HEK293T (cell line): ENCODE results near the gene MDFIC.

Experiments
- CTCF ChIA-PET: fragments of 350-600 bp; formaldehyde crosslinking; extraction: SDS; loops from one replicate; lab custom pipeline; 2021; ENCODE audit warnings: antibody characterized with exemption, inconsistent platforms; lab: Yijun Ruan, JAX
- POLR2A ChIA-PET: fragments of 350-600 bp; formaldehyde crosslinking; extraction: SDS; loops from one replicate; lab custom pipeline; 2020; ENCODE audit warnings: antibody characterized with exemption, inconsistent platforms; lab: Yijun Ruan, JAX
- DNase-seq: peaks from one replicate; pipeline ENCODE4 v3.0.0; 2012; ENCODE audit warnings: mixed read lengths; ENCODE audit errors: extremely low spot score
- ARNT ChIP-seq: fragments of 450-650 bp; IDR thresholded peaks from 2 replicates; pipeline ENCODE4 v1.6.1; 2017; ENCODE audit warnings: mild to moderate bottlenecking
- BHLHE40 ChIP-seq: fragments of 450-650 bp; IDR thresholded peaks from 2 replicates; pipeline ENCODE4 v1.6.1; 2016; ENCODE audit warnings: mild to moderate bottlenecking, moderate library complexity, borderline replicate concordance
- CTBP1 ChIP-seq: fragments of 450-650 bp; IDR thresholded peaks from 2 replicates; pipeline ENCODE4 v1.6.1; 2016; ENCODE audit warnings: borderline replicate concordance
- ELF4 ChIP-seq: fragments of 450-650 bp; IDR thresholded peaks from 2 replicates; pipeline ENCODE4 v1.6.1; 2017; ENCODE audit warnings: antibody characterized with exemption
- FOXA1 ChIP-seq: fragments of 450-650 bp; IDR thresholded peaks from 2 replicates; pipeline ENCODE4 v1.6.1; 2016; ENCODE audit warnings: mild to moderate bottlenecking
- FOXK2 ChIP-seq: fragments of 450-650 bp; IDR thresholded peaks from 2 replicates; pipeline ENCODE4 v1.6.1; 2016; ENCODE audit warnings: mild to moderate bottlenecking
- FOXM1 ChIP-seq: fragments of 450-650 bp; IDR thresholded peaks from 2 replicates; pipeline ENCODE4 v1.6.1; 2017; ENCODE audit warnings: mild to moderate bottlenecking, borderline replicate concordance
- HDGF ChIP-seq: fragments of 450-650 bp; IDR thresholded peaks from 2 replicates; pipeline ENCODE4 v1.6.1; 2017; ENCODE audit warnings: antibody characterized with exemption, borderline replicate concordance
- L3MBTL2 ChIP-seq: fragments of 450-650 bp; conservative IDR thresholded peaks from 2 replicates; pipeline ENCODE4 v1.6.1; 2016; ENCODE audit warnings: mild to moderate bottlenecking
- LEF1 ChIP-seq: fragments of 450-650 bp; IDR thresholded peaks from 2 replicates; pipeline ENCODE4 v1.6.1; 2017; ENCODE audit warnings: mild to moderate bottlenecking, borderline replicate concordance
- NFRKB ChIP-seq: fragments of 450-650 bp; IDR thresholded peaks from 2 replicates; pipeline ENCODE4 v1.6.1; 2016; ENCODE audit warnings: mild to moderate bottlenecking, moderate library complexity
- PKNOX1 ChIP-seq: fragments of 450-650 bp; IDR thresholded peaks from 2 replicates; pipeline ENCODE4 v1.6.1; 2016
- SP1 ChIP-seq: fragments of 450-650 bp; IDR thresholded peaks from 2 replicates; pipeline ENCODE4 v1.6.1; 2017
- SUZ12 ChIP-seq: fragments of 450-650 bp; IDR thresholded peaks from 2 replicates; pipeline ENCODE4 v1.6.1; 2016; ENCODE audit warnings: mild to moderate bottlenecking
- TARDBP ChIP-seq: fragments of 450-650 bp; IDR thresholded peaks from 2 replicates; pipeline ENCODE4 v1.6.1; 2016
- ZNF384 ChIP-seq: fragments of 450-650 bp; IDR thresholded peaks from 2 replicates; pipeline ENCODE4 v1.6.1; 2016

MDFIC gene

GRCh38 chr7:114940220-114940619, 18.3 kb downstream of the MDFIC start:
- POLR2A ChIA-PET: no interaction called here
- TF ChIP-seq FOXA1 (no peak), HDGF (no peak), L3MBTL2 (no peak), LEF1 (no peak), BHLHE40 (no peak), ZNF384 (no peak), NFRKB (no peak), CTBP1 (no peak), SUZ12 (no peak), FOXM1 (no peak), SP1 (no peak), ARNT (no peak), FOXK2 (no peak), TARDBP (no peak), ELF4 (no peak), PKNOX1 (no peak)
- CTCF ChIA-PET: no interaction called here
- no peak for DNase-seq

- no peak for TF ChIP-seq SP1
- TF ChIP-seq FOXA1: no peak
- TF ChIP-seq ZNF384: no peak
- ChIA-PET POLR2A (no interaction called here), CTCF (no interaction called here)
- no peak for DNase-seq
These were observed 19.8 kb downstream of the MDFIC start for GRCh38 chr7:114941692-114942091.

DNA sequence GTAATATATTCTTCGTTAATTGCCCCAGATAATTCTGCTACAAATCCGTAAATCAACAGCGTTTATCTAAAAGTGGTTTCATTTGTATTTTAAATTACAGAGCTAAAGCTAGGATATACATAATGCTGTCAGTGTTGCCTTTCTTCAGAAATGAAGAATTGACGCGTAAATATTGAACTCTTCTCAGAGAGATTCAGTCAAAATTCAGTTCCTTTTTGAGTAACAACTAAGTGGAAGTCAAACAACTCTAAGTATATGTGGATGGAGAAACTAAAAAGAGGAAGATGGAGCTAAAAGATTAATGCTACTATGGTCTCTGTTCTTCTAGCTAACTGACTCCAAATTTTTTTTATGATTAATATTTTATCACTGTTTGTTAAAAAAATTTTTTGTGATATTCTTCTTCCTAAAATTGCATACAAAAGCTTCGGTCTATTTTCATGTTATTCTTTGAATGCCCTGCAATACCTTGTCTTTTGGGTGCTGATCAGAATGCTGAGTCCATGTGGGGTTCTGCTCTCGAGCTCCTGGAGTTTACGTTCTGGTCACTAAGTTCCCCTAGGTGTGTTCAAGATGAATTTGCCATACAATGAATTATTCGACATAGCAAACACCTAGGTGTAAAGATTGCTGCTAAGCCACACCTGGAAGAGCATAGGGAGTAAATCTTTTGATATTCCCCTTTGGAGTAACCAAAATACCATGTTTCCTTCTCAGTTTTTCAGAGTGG, 20.7 kb downstream of the MDFIC start:
- POLR2A ChIA-PET: no interaction called here
- CTCF ChIA-PET: no interaction called here
- no peak for TF ChIP-seq ZNF384
- no peak for TF ChIP-seq SUZ12
- TF ChIP-seq FOXK2: no peak
- no peak for TF ChIP-seq CTBP1
- no peak for TF ChIP-seq SP1
- TF ChIP-seq LEF1: no peak
- TF ChIP-seq L3MBTL2: no peak
- TF ChIP-seq FOXM1: no peak
- TF ChIP-seq ARNT: no peak
- no peak for TF ChIP-seq HDGF
- no peak for TF ChIP-seq BHLHE40
- TF ChIP-seq FOXA1: no peak
- no peak for TF ChIP-seq TARDBP
- no peak for TF ChIP-seq ELF4
- DNase-seq: no peak

DNA sequence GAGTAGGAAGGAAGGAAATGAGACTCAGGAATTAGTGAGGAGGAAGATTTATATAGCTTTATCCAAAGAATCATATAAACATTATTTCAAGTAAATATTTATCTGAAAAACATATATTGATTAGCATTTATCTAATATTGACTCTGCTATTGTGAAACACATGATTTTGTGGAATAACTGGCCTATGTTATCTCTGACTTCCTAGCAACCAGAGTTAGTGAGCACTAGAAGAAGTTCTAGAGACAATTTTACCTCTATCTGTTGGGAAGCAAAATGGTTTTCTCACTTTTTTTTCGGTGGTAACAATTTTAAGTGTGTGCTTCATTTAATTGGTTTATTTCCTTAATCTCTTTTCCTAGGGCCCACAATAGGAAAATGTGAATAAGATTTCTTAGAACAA, 21.6 kb downstream of the MDFIC start:
- CTCF ChIA-PET: interaction anchor here (0.7 kb wide), 1 partner anchor 1583 kb away, joined by 3 read pairs; no protein-coding TSS in a partner anchor
- POLR2A ChIA-PET: no interaction called here
- DNase-seq: no peak
- TF ChIP-seq BHLHE40 (no peak), SUZ12 (no peak)

GRCh38 chr7:114943953-114944744, 22.3 kb downstream of the MDFIC start:
- CTCF ChIA-PET: no interaction called here
- POLR2A ChIA-PET: no interaction called here
- no peak for DNase-seq
- no peak for TF ChIP-seq ZNF384
- TF ChIP-seq L3MBTL2: no peak
- no peak for TF ChIP-seq SUZ12
- TF ChIP-seq SP1: no peak
- no peak for TF ChIP-seq FOXA1
- no peak for TF ChIP-seq TARDBP
- no peak for TF ChIP-seq CTBP1
- no peak for TF ChIP-seq ELF4
- TF ChIP-seq ARNT: no peak
- no peak for TF ChIP-seq HDGF

DNA sequence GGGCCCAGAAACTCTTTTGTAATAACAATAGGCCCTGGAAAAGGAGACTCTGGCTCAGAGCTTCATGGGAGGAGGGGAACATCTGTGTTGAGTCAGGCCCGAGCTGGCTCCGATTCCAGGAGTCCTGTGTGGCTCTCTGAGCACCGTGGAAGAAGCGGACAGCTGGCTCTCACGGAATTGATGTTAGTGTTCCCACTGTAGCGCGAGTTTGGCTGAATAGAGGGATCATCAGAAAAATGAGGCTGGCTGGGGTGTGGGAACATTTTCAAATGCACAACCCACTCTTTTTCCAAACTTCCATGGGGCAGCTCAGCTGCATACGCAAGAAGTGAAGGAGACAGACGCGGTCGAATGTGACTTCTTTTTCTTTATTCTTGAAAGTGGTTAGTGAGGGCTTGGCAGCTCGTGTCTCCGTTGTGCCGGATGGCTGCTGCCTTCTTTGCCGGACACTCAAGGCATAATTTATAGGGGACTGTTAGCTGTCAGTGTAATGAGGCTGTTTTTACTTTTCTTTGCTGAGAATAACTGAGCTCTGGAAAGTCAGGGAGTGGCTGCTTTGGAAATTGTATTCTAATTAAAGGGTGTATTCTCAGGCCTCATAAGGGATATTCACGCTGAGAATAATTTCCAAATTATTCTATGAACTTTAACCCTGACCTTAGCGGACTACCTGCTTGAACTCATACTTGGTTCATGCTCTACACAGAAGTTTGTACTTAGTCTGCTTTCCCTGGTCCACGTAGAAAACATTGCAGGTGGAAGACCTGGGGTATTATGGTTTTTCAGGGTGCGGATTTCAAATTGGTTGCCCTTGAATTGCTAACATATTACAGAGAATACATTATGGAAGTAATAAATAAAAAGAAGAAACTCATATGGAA, 23.1 kb downstream of the MDFIC start:
- POLR2A ChIA-PET: no interaction called here
- CTCF ChIA-PET: no interaction called here
- TF ChIP-seq SP1: no peak
- no peak for TF ChIP-seq HDGF
- no peak for DNase-seq

- ChIA-PET POLR2A (no interaction called here), CTCF (no interaction called here)
- no peak for DNase-seq
- TF ChIP-seq NFRKB: no peak
- TF ChIP-seq FOXA1: no peak
- TF ChIP-seq ZNF384: no peak
- no peak for TF ChIP-seq FOXK2
- no peak for TF ChIP-seq HDGF
- TF ChIP-seq ARNT: no peak
- TF ChIP-seq L3MBTL2: no peak
- TF ChIP-seq PKNOX1: no peak
- no peak for TF ChIP-seq FOXM1
- no peak for TF ChIP-seq SUZ12
These were observed 27.3 kb downstream of the MDFIC start for GRCh38 chr7:114949231-114949630.
